Measurements from ENCODE around the gene NUDT21.

- TF ChIP-seq POLR2A (IDR thresholded peaks at IDR 0.05): no peak
- no peak for TF ChIP-seq CTCF (IDR thresholded peaks at IDR 0.05)
Observed at GRCh38 chr16:56481468-56482122, 30.5 kb upstream of the NUDT21 start.

All from upper lobe of left lung (tissue), 4 donors.